CD4-positive, CD25-positive, alpha-beta regulatory T cell (primary cell): ENCODE results near the gene HOXC9. TPM values are rescaled to one million over a fixed set of nuclear protein-coding genes. Genes with fewer than 3 reads are reported as not detected.
A peak's percentile ranks its signal among the peaks of the same experiment; 100 is the strongest.
"Not testable (repeated sequence)": the region's sequence is repeated elsewhere in the genome, so short reads cannot be mapped to it uniquely, and the experiment has no call there.

ENCODE experiments used
- ATAC-seq, 2 donors: fragments of 150-1000 bp; cut with Tn5 transposase; one replicate each; pipeline ENCODE4 v1.10.0; 2021; ENCODE audit warnings: low read depth in 2 of 2, moderate number of reproducible peaks in 2 of 2, moderate library complexity in 1 of 2
- DNase-seq, 3 donors: peaks; one replicate each; pipeline versions ENCODE4 v3.0.0 to v3.0.0-alpha.2; 2012 to 2022; ENCODE audit warnings: mixed read lengths in 1 of 3
- H3K27ac ChIP-seq: one replicate; pipeline ENCODE4 v1.7.0; 2013; ENCODE audit warnings: mild to moderate bottlenecking, low read length; ENCODE audit not compliant: insufficient read depth, poor library complexity, severe bottlenecking
- H3K27me3 ChIP-seq: one replicate; pipeline ENCODE4 v1.7.0; 2013; ENCODE audit warnings: low read length; ENCODE audit not compliant: control insufficient read depth, insufficient read depth
- H3K36me3 ChIP-seq: one replicate; pipeline ENCODE4 v1.7.0; 2013; ENCODE audit warnings: mild to moderate bottlenecking, low read length, moderate library complexity; ENCODE audit not compliant: control insufficient read depth, insufficient read depth
- H3K4me1 ChIP-seq: 2 replicates; pipeline ENCODE4 v1.7.0; 2013; ENCODE audit warnings: mild to moderate bottlenecking, low read length; ENCODE audit not compliant: insufficient read depth, control insufficient read depth, poor library complexity, severe bottlenecking
- H3K4me3 ChIP-seq: one replicate; pipeline ENCODE4 v1.7.0; 2013; ENCODE audit warnings: low read depth, mild to moderate bottlenecking, low read length, moderate library complexity
- H3K9me3 ChIP-seq, 2 experiments: 1 replicate in 1 of 2; 2 replicates in 1 of 2; pipeline ENCODE4 v1.7.0; 2013; ENCODE audit warnings: low read length in 2 of 2, mild to moderate bottlenecking in 1 of 2, moderate library complexity in 1 of 2; ENCODE audit not compliant: control insufficient read depth in 2 of 2
- H3K27ac Mint-ChIP-seq, 3 donors: one replicate each; pipeline ENCODE4 v1.8.0; 2020 to 2022; ENCODE audit warnings: mild to moderate bottlenecking in 3 of 3, mixed read lengths in 3 of 3, moderate library complexity in 2 of 3
- H3K27me3 Mint-ChIP-seq: one replicate; pipeline ENCODE4 v1.8.0; 2022; ENCODE audit warnings: mild to moderate bottlenecking, mixed read lengths
- H3K36me3 Mint-ChIP-seq: one replicate; pipeline ENCODE4 v1.8.0; 2020; ENCODE audit warnings: mixed read lengths
- H3K4me1 Mint-ChIP-seq, 4 donors: one replicate each; pipeline ENCODE4 v1.8.0; 2020 to 2022; ENCODE audit warnings: mixed read lengths in 4 of 4, mild to moderate bottlenecking in 1 of 4
- H3K4me3 Mint-ChIP-seq, 4 donors: one replicate each; pipeline ENCODE4 v1.8.0; 2020 to 2022; ENCODE audit warnings: mild to moderate bottlenecking in 4 of 4, mixed read lengths in 4 of 4, moderate library complexity in 3 of 4
- H3K9me3 Mint-ChIP-seq, 7 donors: one replicate each; pipeline ENCODE4 v1.8.0; 2020 to 2022; ENCODE audit warnings: mixed read lengths in 7 of 7, mild to moderate bottlenecking in 3 of 7, moderate library complexity in 2 of 7
- polyA plus RNA-seq, 4 donors: library from polyadenylated mRNA; unstranded; fragments of 300-500 nt; fragmentation: Illumina TruSeq; gene quantifications; one replicate each; pipeline ENCODE4 v1.2.3, GENCODE V29; 2021
- total RNA-seq: library from RNA; stranded (reverse); gene quantifications from one replicate; pipeline ENCODE4 v1.2.3, GENCODE V29; 2022

HOXC9 gene
- total and polyA plus RNA-seq, 5 donors from 2014 or later: not detected

- H3K9me3 ChIP-seq: no peaks in the 10 kb centered on the region
These were observed 39.6 kb downstream of the HOXC9 start for GRCh38 chr12:54039417-54040147.

GRCh38 chr12:54040148-54040494 is 40.2 kb downstream of the HOXC9 start:
- no peak overlapping the region for H3K27ac Mint-ChIP-seq
- Histone ChIP-seq H3K27me3 (peaks cover 39% of the 10 kb centered on the region), H3K36me3 (no peaks in the 10 kb centered on the region), H3K27ac (no peak overlapping the region), H3K4me1 (no peaks in the 10 kb centered on the region), H3K9me3 (no peaks in the 10 kb centered on the region), H3K4me3 (no peak overlapping the region)
- peaks cover 0 to 3% (median 1%) of the 10 kb centered on the region in 4 donors for H3K4me1 Mint-ChIP-seq
- no peak for DNase-seq
- ATAC-seq: no peak
- no peak overlapping the region for H3K4me3 Mint-ChIP-seq
- H3K9me3 Mint-ChIP-seq: peaks cover 0 to 2% (median 0%) of the 10 kb centered on the region in 7 donors
- H3K27me3 Mint-ChIP-seq: peaks cover 87% of the 10 kb centered on the region
- H3K36me3 Mint-ChIP-seq: no peaks in the 10 kb centered on the region

More at GRCh38 chr12:54039417-54040147, 39.6 kb downstream of the HOXC9 start:
- H3K27ac Mint-ChIP-seq: peak overlapping the region in 1 of 3 donors; percentile 27
- Histone ChIP-seq H3K27me3 (peaks cover 34% of the 10 kb centered on the region), H3K36me3 (no peaks in the 10 kb centered on the region), H3K4me3 (no peak overlapping the region), H3K27ac (no peak overlapping the region), H3K4me1 (no peaks in the 10 kb centered on the region)
- H3K4me1 Mint-ChIP-seq: peaks cover 0 to 6% (median 4%) of the 10 kb centered on the region in 4 donors
- no peaks in the 10 kb centered on the region for H3K36me3 Mint-ChIP-seq
- DNase-seq: no peak
- H3K4me3 Mint-ChIP-seq: peak overlapping the region in 2 of 4 donors; percentile 2 to 39
- peaks cover 0 to 3% (median 0%) of the 10 kb centered on the region in 7 donors for H3K9me3 Mint-ChIP-seq
- H3K27me3 Mint-ChIP-seq: peaks cover 87% of the 10 kb centered on the region
- no peak for ATAC-seq

- H3K9me3 Mint-ChIP-seq: peaks cover 0 to 2% (median 0%) of the 10 kb centered on the region in 7 donors
- no peak overlapping the region for H3K27ac ChIP-seq
- ATAC-seq (no peak), DNase-seq (no peak)
- H3K27ac Mint-ChIP-seq: no peak overlapping the region
- H3K36me3 Mint-ChIP-seq: no peaks in the 10 kb centered on the region
- no peaks in the 10 kb centered on the region for H3K36me3 ChIP-seq
- H3K4me1 Mint-ChIP-seq: peaks cover 0 to 2% (median 0%) of the 10 kb centered on the region in 4 donors
- no peaks in the 10 kb centered on the region for H3K4me1 ChIP-seq
- no peak overlapping the region for H3K4me3 Mint-ChIP-seq
- H3K9me3 ChIP-seq: no peaks in the 10 kb centered on the region
- peaks cover 87% of the 10 kb centered on the region for H3K27me3 Mint-ChIP-seq
- no peak overlapping the region for H3K4me3 ChIP-seq
- H3K27me3 ChIP-seq: peaks cover 40% of the 10 kb centered on the region
These were observed 40.7 kb downstream of the HOXC9 start for GRCh38 chr12:54040648-54041047.

- Mint-ChIP-seq H3K4me3 (no peak overlapping the region), H3K9me3 (peaks cover 0 to 2% (median 0%) of the 10 kb centered on the region in 7 donors), H3K36me3 (no peaks in the 10 kb centered on the region), H3K27me3 (peaks cover 87% of the 10 kb centered on the region), H3K4me1 (peaks cover 0 to 2% (median under 1%) of the 10 kb centered on the region in 4 donors), H3K27ac (peak overlapping the region in 1 of 3 donors; percentile 14)
- no peak overlapping the region for H3K27ac ChIP-seq
- DNase-seq (no peak), ATAC-seq (no peak)
- H3K36me3 ChIP-seq: no peaks in the 10 kb centered on the region
- H3K9me3 ChIP-seq: no peaks in the 10 kb centered on the region
- no peak overlapping the region for H3K4me3 ChIP-seq
- peaks cover 41% of the 10 kb centered on the region for H3K27me3 ChIP-seq
- H3K4me1 ChIP-seq: no peaks in the 10 kb centered on the region
These were observed 41.2 kb downstream of the HOXC9 start for GRCh38 chr12:54041097-54041690.

GRCh38 chr12:54042033-54042432 is 42.1 kb downstream of the HOXC9 start:
- H3K9me3 Mint-ChIP-seq, DNase-seq, H3K4me1 ChIP-seq, H3K36me3 ChIP-seq, H3K27ac Mint-ChIP-seq, H3K27ac ChIP-seq, H3K9me3 ChIP-seq, H3K4me3 ChIP-seq, ATAC-seq, H3K36me3 Mint-ChIP-seq, H3K4me3 Mint-ChIP-seq, H3K4me1 Mint-ChIP-seq: not testable (repeated sequence)
- H3K27me3 Mint-ChIP-seq: peaks cover 84% of the 10 kb centered on the region
- H3K27me3 ChIP-seq: peaks cover 43% of the 10 kb centered on the region

- Mint-ChIP-seq H3K9me3 (peaks cover 0 to 4% (median 0%) of the 10 kb centered on the region in 7 donors), H3K36me3 (no peaks in the 10 kb centered on the region), H3K27ac (peak overlapping the region in 1 of 3 donors; percentile 14), H3K27me3 (peaks cover 83% of the 10 kb centered on the region), H3K4me3 (no peak overlapping the region), H3K4me1 (peaks cover 0 to 8% (median 4%) of the 10 kb centered on the region in 4 donors)
- Histone ChIP-seq H3K27me3 (peaks cover 50% of the 10 kb centered on the region), H3K4me3 (no peak overlapping the region), H3K4me1 (peaks cover 9% of the 10 kb centered on the region), H3K36me3 (no peaks in the 10 kb centered on the region), H3K9me3 (no peaks in the 10 kb centered on the region), H3K27ac (no peak overlapping the region)
- ATAC-seq (no peak), DNase-seq (no peak)
These were observed 43.3 kb downstream of the HOXC9 start for GRCh38 chr12:54042970-54043853.

- Histone ChIP-seq H3K27ac (no peak overlapping the region), H3K36me3 (no peaks in the 10 kb centered on the region), H3K4me3 (no peak overlapping the region), H3K27me3 (peaks cover 57% of the 10 kb centered on the region), H3K4me1 (peaks cover 9% of the 10 kb centered on the region), H3K9me3 (no peaks in the 10 kb centered on the region)
- H3K27ac Mint-ChIP-seq: peak overlapping the region in 1 of 3 donors; percentile 11
- peaks cover 0 to 11% (median 4%) of the 10 kb centered on the region in 4 donors for H3K4me1 Mint-ChIP-seq
- no peaks in the 10 kb centered on the region for H3K36me3 Mint-ChIP-seq
- peaks cover 0 to 4% (median 0%) of the 10 kb centered on the region in 7 donors for H3K9me3 Mint-ChIP-seq
- ATAC-seq (no peak), DNase-seq (no peak)
- H3K27me3 Mint-ChIP-seq: peaks cover 82% of the 10 kb centered on the region
- no peak overlapping the region for H3K4me3 Mint-ChIP-seq
These were observed 44.6 kb downstream of the HOXC9 start for GRCh38 chr12:54044425-54045103.
